GM12874 (cell line): Measurements from ENCODE around the gene IQCN.

Experiments used
- CTCF ChIP-seq: IDR thresholded peaks from 2 replicates; pipeline ENCODE4 v1.5.1; 2011; ENCODE audit warnings: low read depth, mild to moderate bottlenecking, control low read depth, low read length, moderate library complexity; ENCODE audit not compliant: insufficient read depth

Gene IQCN

GRCh38 chr19:18301718-18302111 is 27.5 kb upstream of the IQCN start:
- TF ChIP-seq CTCF, result no peak

- TF ChIP-seq CTCF, result no peak
These were observed 26.9 kb upstream of the IQCN start for GRCh38 chr19:18300930-18301717.

- TF ChIP-seq CTCF, result no peak
These were observed 25.4 kb upstream of the IQCN start for GRCh38 chr19:18299654-18300053.

GRCh38 chr19:18298601-18299000 is 24.3 kb upstream of the IQCN start:
- TF ChIP-seq CTCF, result no peak

- no peak for TF ChIP-seq CTCF
These were observed 23.1 kb upstream of the IQCN start for GRCh38 chr19:18297308-18297707.

- TF ChIP-seq CTCF, result no peak
These were observed 20.8 kb upstream of the IQCN start for GRCh38 chr19:18295034-18295451.

- no peak for TF ChIP-seq CTCF
These were observed 20.2 kb upstream of the IQCN start for GRCh38 chr19:18294467-18294864.
